Activated T-helper 2 cell treated with anti-CD3 and anti-CD28 coated beads, Interferon-gamma antibody, Interleukin-2, Interleukin-4, amounts not matched to agents 10 μg/mL and 5 μg/mL and 100 μg/mL, durations not matched to agents 14 hours and 24 hours and 36 hours (primary cell): ENCODE data around the gene RNMT. TPM values are rescaled to one million over a fixed set of nuclear protein-coding genes. Genes with fewer than 3 reads are reported as not detected.

ENCODE experiments used
- DNase-seq: peaks from one replicate; pipeline ENCODE4 v3.0.0; 2021; ENCODE audit warnings: low spot score
- H3K27ac Mint-ChIP-seq: one replicate; pipeline ENCODE4 v1.8.0; 2021; ENCODE audit warnings: mixed read lengths
- H3K27me3 Mint-ChIP-seq: one replicate; pipeline ENCODE4 v1.8.0; 2021; ENCODE audit warnings: low read depth, mixed read lengths
- H3K36me3 Mint-ChIP-seq: one replicate; pipeline ENCODE4 v1.8.0; 2021; ENCODE audit warnings: low read depth, mixed read lengths
- H3K4me1 Mint-ChIP-seq: one replicate; pipeline ENCODE4 v1.8.0; 2021; ENCODE audit warnings: low read depth, mixed read lengths
- H3K4me3 Mint-ChIP-seq: one replicate; pipeline ENCODE4 v1.8.0; 2021; ENCODE audit warnings: low read depth, mild to moderate bottlenecking, moderate library complexity, mixed read lengths
- H3K9me3 Mint-ChIP-seq: one replicate; pipeline ENCODE4 v1.8.0; 2021; ENCODE audit warnings: mixed read lengths
- intact Hi-C: fragments of 100-400 bp; cut with micrococcal nuclease; formaldehyde crosslinking; loops from one replicate; pipeline ENCODE4 v1.15.1; 2023
- total RNA-seq: library from RNA; stranded (reverse); gene quantifications from 2 replicates; pipeline ENCODE4 v1.2.3, GENCODE V29; 2022

Gene RNMT
- total RNA-seq, 1 donor from 2014 or later: 54.3 TPM

DNA sequence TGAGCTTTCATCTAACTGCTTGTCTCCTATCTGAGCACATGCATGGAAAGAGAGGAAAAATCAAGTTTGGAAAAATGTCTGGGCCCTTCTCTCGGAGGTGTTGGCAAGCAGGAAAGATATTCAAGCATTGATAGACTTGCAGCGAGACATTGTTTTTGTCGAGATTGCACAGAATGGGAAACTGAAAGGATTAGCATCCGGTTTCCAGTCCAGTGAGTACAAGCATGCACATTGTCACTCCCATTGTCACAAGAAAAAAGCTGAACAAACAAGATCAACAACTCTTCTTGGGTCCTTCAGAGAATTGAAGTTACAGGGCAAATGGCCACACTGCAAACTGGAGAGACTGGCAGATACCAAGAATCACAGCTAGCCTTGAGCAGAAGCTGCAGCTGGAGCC is 77.8 kb downstream of the RNMT start:
- peaks cover 4% of the 10 kb centered on the region for H3K4me1 Mint-ChIP-seq
- H3K27me3 Mint-ChIP-seq: peaks cover 49% of the 10 kb centered on the region
- H3K36me3 Mint-ChIP-seq: no peaks in the 10 kb centered on the region
- no peaks in the 10 kb centered on the region for H3K9me3 Mint-ChIP-seq
- no peak overlapping the region for H3K4me3 Mint-ChIP-seq
- DNase-seq: no peak
- intact Hi-C loops: no loop called here
- no peak overlapping the region for H3K27ac Mint-ChIP-seq

DNA sequence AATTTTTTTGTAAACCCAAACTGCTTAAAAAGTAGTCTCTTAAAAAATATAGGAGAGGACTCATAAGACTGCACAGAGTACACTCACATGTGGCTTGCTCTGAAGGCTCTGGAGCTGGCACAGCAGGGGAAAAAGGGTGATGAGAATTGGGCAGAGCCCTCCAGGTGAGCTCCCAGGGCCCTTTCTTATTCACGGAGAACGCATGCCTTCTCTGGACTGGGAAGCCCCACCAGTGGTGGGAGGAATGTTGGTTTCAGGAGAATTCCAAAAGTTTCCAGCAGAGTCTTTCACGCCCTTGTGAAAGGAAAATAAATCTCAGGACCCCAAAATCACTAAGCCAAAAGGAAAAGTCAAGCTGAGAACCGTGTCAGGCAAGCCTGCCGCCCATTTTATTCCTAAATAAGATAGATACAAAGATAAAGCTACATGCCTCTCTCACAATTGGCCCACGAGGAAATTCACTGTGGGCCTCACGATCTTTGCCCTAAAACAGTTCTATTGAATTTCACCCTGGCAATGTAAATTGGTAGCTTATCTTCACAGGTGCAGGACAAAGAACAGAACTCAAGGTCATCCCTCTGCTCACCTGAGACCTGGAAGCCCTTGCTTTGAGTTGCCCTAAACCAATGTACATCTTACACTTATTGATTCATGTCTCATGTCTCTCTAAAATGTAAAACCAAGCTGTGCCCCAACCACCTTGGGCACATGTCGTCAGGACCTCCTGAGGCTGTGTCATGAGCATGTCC is 82.0 kb downstream of the RNMT start:
- H3K27ac Mint-ChIP-seq: no peak overlapping the region

DNA sequence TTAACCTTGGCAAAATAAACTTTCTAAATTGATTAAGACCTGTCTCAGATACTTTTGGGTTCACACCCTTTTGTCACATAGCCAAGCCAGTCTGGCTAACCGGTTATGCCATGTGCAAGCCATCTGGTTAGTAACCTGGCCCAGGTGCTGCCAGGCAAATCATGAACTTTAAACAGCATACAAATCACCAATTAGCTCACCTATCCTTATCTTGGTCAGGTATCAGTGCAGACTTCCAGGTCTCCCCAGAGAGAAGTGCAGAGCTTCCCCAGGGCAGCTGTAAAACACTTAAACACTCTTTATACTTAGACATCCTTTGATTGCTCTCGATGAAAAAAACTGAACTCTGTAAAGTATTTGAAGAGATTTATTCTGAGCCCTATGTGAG is 82.6 kb downstream of the RNMT start:
- Mint-ChIP-seq H3K4me1 (peaks cover 2% of the 10 kb centered on the region), H3K9me3 (no peaks in the 10 kb centered on the region), H3K36me3 (no peaks in the 10 kb centered on the region), H3K4me3 (no peak overlapping the region), H3K27ac (no peak overlapping the region), H3K27me3 (peaks cover 33% of the 10 kb centered on the region)
- no peak for DNase-seq
- intact Hi-C loops: no loop called here

More for the DNA sequence above, 82.0 kb downstream of the RNMT start:
- Mint-ChIP-seq H3K4me3 (no peak overlapping the region), H3K4me1 (peaks cover 2% of the 10 kb centered on the region), H3K36me3 (no peaks in the 10 kb centered on the region), H3K9me3 (no peaks in the 10 kb centered on the region), H3K27me3 (peaks cover 34% of the 10 kb centered on the region)
- DNase-seq: no peak
- intact Hi-C loops: no loop called here

DNA sequence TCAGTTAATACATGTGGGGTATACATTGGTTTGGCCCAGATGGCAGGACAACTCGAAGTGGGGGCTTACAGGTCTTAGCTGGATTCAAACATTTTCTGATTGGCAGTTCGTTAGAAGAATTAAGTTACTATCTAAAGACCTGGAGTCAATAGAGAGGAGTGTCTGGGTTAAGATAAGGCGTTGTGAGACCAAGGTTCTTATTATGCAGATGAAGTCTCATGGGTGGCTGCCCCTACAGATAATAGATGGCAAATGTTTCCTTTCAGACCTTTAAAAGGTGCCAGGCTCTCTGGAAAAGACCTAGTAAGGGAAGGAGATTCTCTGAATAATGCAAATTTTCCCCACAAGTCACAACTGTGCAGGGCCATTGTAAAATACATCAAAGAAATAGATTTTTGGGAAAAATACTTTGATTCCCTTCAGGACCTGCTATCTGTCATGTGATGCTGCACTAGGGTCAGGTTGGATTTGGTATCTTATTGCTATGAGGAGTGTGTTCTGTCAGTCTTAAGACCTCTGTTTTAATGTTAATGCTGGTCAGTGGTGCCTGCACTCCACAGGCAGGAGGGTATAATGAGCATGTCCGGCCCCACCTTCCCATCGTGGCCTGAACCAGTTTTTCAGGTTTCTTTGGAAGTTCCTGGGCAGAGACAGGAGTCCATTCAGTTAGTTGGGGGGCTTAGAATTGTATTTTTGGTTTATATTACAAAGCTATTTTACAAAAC is 83.2 kb downstream of the RNMT start:
- no peaks in the 10 kb centered on the region for H3K36me3 Mint-ChIP-seq
- intact Hi-C loops: loop anchor here (5.0 kb wide), 1 partner anchor 252 kb away; no protein-coding TSS in a partner anchor
- H3K9me3 Mint-ChIP-seq: no peaks in the 10 kb centered on the region

DNA sequence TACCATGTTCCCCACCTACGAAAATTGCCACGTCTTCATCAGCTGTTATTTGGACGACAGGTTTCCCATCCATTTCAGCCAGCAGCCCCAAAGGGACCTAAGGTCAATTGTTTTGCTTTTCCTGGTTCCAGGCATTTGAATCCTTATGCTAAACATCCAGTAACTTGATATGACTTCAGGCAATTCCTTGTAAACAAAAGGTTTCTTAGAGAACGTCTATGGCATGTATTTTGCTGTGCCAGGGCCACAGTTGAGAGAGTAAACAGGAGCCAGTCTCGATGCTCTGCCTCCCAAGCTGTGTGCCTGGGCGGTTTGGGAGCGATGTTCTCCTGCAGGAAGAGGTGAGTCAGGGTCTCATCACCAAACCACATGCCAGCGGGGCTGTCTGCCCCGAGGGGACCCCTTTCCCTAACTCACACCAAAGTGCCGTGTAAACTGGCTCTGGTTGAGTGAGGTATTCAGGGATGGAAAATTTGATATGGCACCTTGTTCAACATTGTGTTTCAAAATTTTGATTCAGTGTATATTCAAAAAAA is 84.5 kb downstream of the RNMT start:
- peaks cover 17% of the 10 kb centered on the region for H3K27me3 Mint-ChIP-seq
- H3K9me3 Mint-ChIP-seq: no peaks in the 10 kb centered on the region
- H3K4me3 Mint-ChIP-seq: no peak overlapping the region
- peaks cover 2% of the 10 kb centered on the region for H3K4me1 Mint-ChIP-seq
- DNase-seq: no peak
- intact Hi-C loops: loop anchor here (5.0 kb wide), 1 partner anchor 254 kb away; no protein-coding TSS in a partner anchor
- H3K36me3 Mint-ChIP-seq: no peaks in the 10 kb centered on the region
- no peak overlapping the region for H3K27ac Mint-ChIP-seq

More for the DNA sequence above, 83.2 kb downstream of the RNMT start:
- H3K27me3 Mint-ChIP-seq: peaks cover 27% of the 10 kb centered on the region
- no peak for DNase-seq
- H3K27ac Mint-ChIP-seq: no peak overlapping the region
- no peak overlapping the region for H3K4me3 Mint-ChIP-seq
- H3K4me1 Mint-ChIP-seq: peaks cover 2% of the 10 kb centered on the region

- intact Hi-C loops: loop anchor here (5.0 kb wide), 1 partner anchor 255 kb away; no protein-coding TSS in a partner anchor
These were observed 85.5 kb downstream of the RNMT start for GRCh38 chr18:13811993-13812392.

DNA sequence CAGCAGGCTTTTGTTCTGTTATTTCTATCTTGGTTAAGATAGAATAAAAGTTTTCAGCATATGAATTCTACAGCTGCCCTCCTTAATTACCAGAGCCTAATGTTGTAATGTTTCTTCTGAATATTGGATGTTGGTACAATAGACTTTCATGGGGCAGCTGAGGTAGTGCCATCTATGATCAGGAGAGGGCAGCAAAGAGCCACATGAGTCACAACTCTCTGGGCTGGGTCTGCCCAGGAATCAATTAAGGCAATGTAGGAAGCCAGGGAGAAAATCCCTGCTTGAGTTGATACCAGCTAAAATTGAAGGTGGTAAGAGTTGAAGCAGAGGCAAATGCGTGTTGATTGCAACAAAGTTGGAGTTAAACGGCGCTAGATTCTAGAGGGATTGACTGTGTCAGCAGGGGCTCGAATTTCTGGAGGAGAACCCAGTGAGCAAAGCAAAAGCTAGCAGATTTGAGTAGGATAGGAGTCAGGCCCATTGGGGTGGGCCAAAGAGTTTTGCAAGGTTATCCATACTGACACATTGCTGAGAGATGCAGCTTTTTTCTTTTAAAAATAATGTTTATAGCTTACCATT is 86.9 kb downstream of the RNMT start:
- H3K4me1 Mint-ChIP-seq: peaks cover 2% of the 10 kb centered on the region
- peak; percentile 28 for DNase-seq
- H3K9me3 Mint-ChIP-seq: no peaks in the 10 kb centered on the region
- H3K4me3 Mint-ChIP-seq: no peak overlapping the region
- H3K36me3 Mint-ChIP-seq: no peaks in the 10 kb centered on the region
- no peak overlapping the region for H3K27ac Mint-ChIP-seq
- intact Hi-C loops: loop anchor here (5.0 kb wide), 1 partner anchor 256 kb away; no protein-coding TSS in a partner anchor
- H3K27me3 Mint-ChIP-seq: peaks cover 16% of the 10 kb centered on the region

More at GRCh38 chr18:13811993-13812392, 85.5 kb downstream of the RNMT start:
- Mint-ChIP-seq H3K27ac (no peak overlapping the region), H3K4me1 (peaks cover 2% of the 10 kb centered on the region), H3K36me3 (no peaks in the 10 kb centered on the region), H3K27me3 (peaks cover 16% of the 10 kb centered on the region), H3K9me3 (no peaks in the 10 kb centered on the region), H3K4me3 (no peak overlapping the region)
- DNase-seq: no peak

Other genes with a start within 250 kb of the RNMT start
- gene FAM210A, start 115 bp upstream of the RNMT start, total RNA-seq: 30.3 and 33.8 TPM in 2 replicates
- gene MC5R, start 97.5 kb downstream of the RNMT start, total RNA-seq: not detected in 2 replicates
- not detected in 2 replicates for gene MC2R, start 188.9 kb downstream of the RNMT start, total RNA-seq